ENCODE results near the gene B3GALT2. TPM values are rescaled to one million over a fixed set of nuclear protein-coding genes. Genes with fewer than 3 reads are reported as not detected.

The B3GALT2 gene
- total and polyA plus RNA-seq, 2 experiments from 2014 or later: 2.8 to 4.8 TPM

DNA sequence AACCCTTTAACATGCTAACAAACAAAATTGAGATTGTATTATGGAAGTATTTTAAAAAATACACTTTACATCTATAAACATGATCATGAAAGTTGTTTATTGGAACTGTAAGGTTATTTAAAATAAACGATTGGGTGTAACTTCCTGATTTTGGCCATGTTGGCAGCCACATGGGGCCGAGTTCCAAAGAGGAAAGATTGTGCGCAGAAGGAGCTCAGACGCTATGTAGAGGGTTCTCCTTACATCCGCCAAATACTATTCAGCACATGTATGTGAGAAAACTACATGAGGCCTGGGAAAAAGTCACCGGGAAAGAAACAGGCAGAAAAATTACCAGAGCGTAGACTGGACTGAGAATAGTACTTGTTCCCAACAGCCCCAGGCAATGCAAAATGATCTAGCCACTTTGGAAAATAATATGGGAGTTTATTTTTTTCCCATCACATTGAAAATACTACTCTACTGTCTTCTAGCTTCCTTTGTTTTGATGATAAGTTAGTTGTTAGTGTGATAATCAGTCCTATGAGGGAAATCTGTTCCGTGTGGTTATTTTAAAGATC is 35.7 kb upstream of the B3GALT2 start:
- H3F3A ChIP-seq (ENCODE audit: insufficient read depth): peaks cover 14% of the 10 kb centered on the region; the same call in 1 of the 2 replicates
- H2AFZ ChIP-seq: no peak overlapping the region
- H3K4me2 ChIP-seq (ENCODE audit: unreplicated experiment): no peak overlapping the region
- no peak overlapping the region for H3K4me3 ChIP-seq
- H3K9me2 ChIP-seq (ENCODE audit: insufficient read depth): no peaks in the 10 kb centered on the region
- whole genome bisulfite sequencing, 2 experiments (ENCODE audit: low coverage in 1 of 2, low lambda C conversion rate in 2 of 2, missing lambda C conversion rate in 2 of 2): 88 to 89% methylated on average over 8 of the region's 8 CpGs
- peaks cover 7% of the 10 kb centered on the region; the same call in 1 of the 2 replicates for H3K4me1 ChIP-seq (ENCODE audit: insufficient read depth)
- H3K9me3 ChIP-seq (ENCODE audit: low read depth): no peaks in the 10 kb centered on the region
- H3K27ac ChIP-seq: no peak overlapping the region
- peaks cover 79% of the 10 kb centered on the region for H3K79me2 ChIP-seq (ENCODE audit: insufficient read depth)
- TF ChIP-seq EZH2phosphoT487 (IDR thresholded peaks at IDR 0.05; ENCODE audit: insufficient read depth, low read depth) (no peak), EZH2 (IDR thresholded peaks at IDR 0.05; ENCODE audit: insufficient read depth, poor library complexity, severe bottlenecking) (no peak)
- H4K20me1 ChIP-seq (ENCODE audit: insufficient read depth): no peaks in the 10 kb centered on the region
- in situ Hi-C loops (cut with MboI): no loop called here
- no peak overlapping the region for H3K9ac ChIP-seq
- peaks cover 22% of the 10 kb centered on the region for H3K36me3 ChIP-seq (ENCODE audit: low read depth)
- DNase-seq: no peak
- H3K27me3 ChIP-seq (replicated peaks; ENCODE audit: insufficient read depth): no peaks in the 10 kb centered on the region

DNA sequence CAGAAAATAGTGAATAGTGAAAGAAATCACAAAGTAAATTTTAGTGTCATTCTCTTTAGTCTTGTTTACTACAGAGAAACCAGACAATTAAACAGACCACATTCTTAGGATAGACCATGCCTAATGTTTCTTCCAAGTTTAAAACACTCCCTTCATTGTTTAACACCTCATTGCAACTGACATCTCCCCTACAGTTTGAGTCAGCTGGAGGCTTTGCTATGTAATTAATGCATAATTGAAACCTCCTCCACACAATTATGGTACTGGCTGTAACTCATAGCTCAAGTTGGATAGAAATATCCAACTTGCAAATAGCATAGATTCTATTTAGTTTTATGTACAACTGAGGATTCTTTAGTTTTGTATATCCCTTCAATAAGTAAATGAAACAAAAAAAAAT is 35.2 kb upstream of the B3GALT2 start:
- no peak for DNase-seq
- H3K4me2 ChIP-seq (ENCODE audit: unreplicated experiment): no peak overlapping the region

DNA sequence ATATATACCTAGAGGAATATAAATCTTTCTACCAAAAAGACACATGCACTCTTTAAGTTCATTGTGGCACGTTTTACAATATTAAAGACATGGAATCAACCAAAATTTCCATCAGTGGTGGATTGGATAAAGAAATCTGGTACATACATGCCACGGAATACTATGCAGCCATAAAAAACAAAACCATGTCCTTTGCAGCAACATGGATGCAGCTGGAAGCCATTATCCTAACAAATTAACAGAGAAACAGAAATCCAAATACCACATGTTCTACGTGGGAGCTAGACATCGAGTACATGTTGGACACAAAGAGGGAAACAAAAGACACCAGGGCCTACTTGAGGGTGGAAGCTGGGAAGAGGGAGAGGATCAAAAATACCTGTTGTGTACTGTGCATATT is 33.0 kb upstream of the B3GALT2 start:
- peaks cover 31% of the 10 kb centered on the region for H3K36me3 ChIP-seq (ENCODE audit: low read depth)
- DNase-seq: no peak
- in situ Hi-C loops (cut with MboI): no loop called here
- no peak overlapping the region for H2AFZ ChIP-seq
- no peaks in the 10 kb centered on the region for H4K20me1 ChIP-seq (ENCODE audit: insufficient read depth)
- no peak overlapping the region for H3K4me3 ChIP-seq
- H3K9me2 ChIP-seq (ENCODE audit: insufficient read depth): no peaks in the 10 kb centered on the region
- peaks cover 61% of the 10 kb centered on the region for H3K79me2 ChIP-seq (ENCODE audit: insufficient read depth)
- no peaks in the 10 kb centered on the region for H3K9me3 ChIP-seq (ENCODE audit: low read depth)
- WGBS, 2 experiments (ENCODE audit: low coverage in 1 of 2, low lambda C conversion rate in 2 of 2, missing lambda C conversion rate in 2 of 2): 85 to 93% methylated on average over 4 of the region's 4 CpGs
- H3K9ac ChIP-seq: no peak overlapping the region
- peaks cover 14% of the 10 kb centered on the region; the same call in 1 of the 2 replicates for H3F3A ChIP-seq (ENCODE audit: insufficient read depth)
- H3K27me3 ChIP-seq (replicated peaks; ENCODE audit: insufficient read depth): no peaks in the 10 kb centered on the region
- no peak overlapping the region for H3K27ac ChIP-seq
- H3K4me1 ChIP-seq (ENCODE audit: insufficient read depth): peaks cover 7% of the 10 kb centered on the region; the same call in 1 of the 2 replicates
- no peak overlapping the region for H3K4me2 ChIP-seq (ENCODE audit: unreplicated experiment)
- TF ChIP-seq EZH2phosphoT487 (IDR thresholded peaks at IDR 0.05; ENCODE audit: insufficient read depth, low read depth) (no peak), EZH2 (IDR thresholded peaks at IDR 0.05; ENCODE audit: insufficient read depth, poor library complexity, severe bottlenecking) (no peak)

More for the DNA sequence above, 35.2 kb upstream of the B3GALT2 start:
- Histone ChIP-seq H3K9ac (no peak overlapping the region), H3K27ac (no peak overlapping the region), H3K9me3 (ENCODE audit: low read depth) (no peaks in the 10 kb centered on the region), H3K4me1 (ENCODE audit: insufficient read depth) (peaks cover 7% of the 10 kb centered on the region; the same call in 1 of the 2 replicates), H4K20me1 (ENCODE audit: insufficient read depth) (no peaks in the 10 kb centered on the region), H3K79me2 (ENCODE audit: insufficient read depth) (peaks cover 74% of the 10 kb centered on the region), H3K4me3 (no peak overlapping the region), H3F3A (ENCODE audit: insufficient read depth) (peaks cover 14% of the 10 kb centered on the region; the same call in 1 of the 2 replicates), H3K9me2 (ENCODE audit: insufficient read depth) (no peaks in the 10 kb centered on the region), H2AFZ (no peak overlapping the region), H3K36me3 (ENCODE audit: low read depth) (peaks cover 22% of the 10 kb centered on the region), H3K27me3 (replicated peaks; ENCODE audit: insufficient read depth) (no peaks in the 10 kb centered on the region)
- TF ChIP-seq EZH2 (IDR thresholded peaks at IDR 0.05; ENCODE audit: insufficient read depth, poor library complexity, severe bottlenecking) (no peak), EZH2phosphoT487 (IDR thresholded peaks at IDR 0.05; ENCODE audit: insufficient read depth, low read depth) (no peak)
- in situ Hi-C loops (cut with MboI): no loop called here

DNA sequence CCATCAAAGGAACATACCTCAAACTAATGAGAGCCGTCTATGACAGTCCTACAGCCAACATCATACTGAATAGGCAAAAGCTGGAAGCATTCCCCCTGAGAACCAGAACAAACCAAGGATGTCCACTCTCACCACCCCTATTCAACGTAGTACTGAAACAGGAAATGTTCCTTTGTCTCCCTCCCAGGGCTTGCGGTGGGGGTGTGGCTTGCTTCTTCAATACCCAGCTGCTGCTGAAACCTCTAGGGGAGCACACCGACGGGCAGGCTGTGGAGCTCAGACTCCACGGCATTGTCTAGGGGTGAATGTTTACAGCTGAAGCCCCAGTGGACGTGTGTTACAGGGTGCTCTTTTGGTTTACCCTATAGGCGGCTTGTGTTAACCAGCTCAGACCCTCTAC is 30.5 kb upstream of the B3GALT2 start:
- peaks cover 19% of the 10 kb centered on the region for H3K4me1 ChIP-seq (ENCODE audit: insufficient read depth)
- H3K27me3 ChIP-seq (replicated peaks; ENCODE audit: insufficient read depth): no peaks in the 10 kb centered on the region
- H3K79me2 ChIP-seq (ENCODE audit: insufficient read depth): peaks cover 60% of the 10 kb centered on the region
- no peak for DNase-seq
- no peak overlapping the region for H3K4me3 ChIP-seq
- H3K9me2 ChIP-seq (ENCODE audit: insufficient read depth): no peaks in the 10 kb centered on the region
- in situ Hi-C loops (cut with MboI): no loop called here
- peaks cover 43% of the 10 kb centered on the region for H3K36me3 ChIP-seq (ENCODE audit: low read depth)
- H2AFZ ChIP-seq: no peak overlapping the region
- H3K9me3 ChIP-seq (ENCODE audit: low read depth): no peaks in the 10 kb centered on the region
- no peak for TF ChIP-seq EZH2phosphoT487 (IDR thresholded peaks at IDR 0.05; ENCODE audit: insufficient read depth, low read depth)
- TF ChIP-seq EZH2 (IDR thresholded peaks at IDR 0.05; ENCODE audit: insufficient read depth, poor library complexity, severe bottlenecking): no peak
- H3K4me2 ChIP-seq (ENCODE audit: unreplicated experiment): no peak overlapping the region
- H3F3A ChIP-seq (ENCODE audit: insufficient read depth): peaks cover 15% of the 10 kb centered on the region; the same call in 1 of the 2 replicates
- 94 to 97% methylated on average over 8 of the region's 8 CpGs for WGBS, 2 experiments (ENCODE audit: low coverage in 1 of 2, low lambda C conversion rate in 2 of 2, missing lambda C conversion rate in 2 of 2)
- H3K9ac ChIP-seq: no peak overlapping the region
- H3K27ac ChIP-seq: no peak overlapping the region
- no peaks in the 10 kb centered on the region for H4K20me1 ChIP-seq (ENCODE audit: insufficient read depth)

Data from GM23248 (cell line).